Parathyroid adenoma (tissue), 2 donors: Measurements from ENCODE around the gene PHC1.

Experiments used
- H2AFZ ChIP-seq: fragments of 300-600 bp; sonication (generic); one replicate; pipeline ENCODE4 v1.7.0; 2017; ENCODE audit warnings: antibody characterized with exemption, mild to moderate bottlenecking
- H3K27ac ChIP-seq: fragments of 300-600 bp; sonication (generic); one replicate; pipeline ENCODE4 v1.7.0; 2017
- H3K27me3 ChIP-seq: fragments of 300-600 bp; sonication (generic); one replicate; pipeline ENCODE4 v1.7.0; 2017; ENCODE audit warnings: low read length; ENCODE audit not compliant: control insufficient read depth, insufficient read depth
- H3K36me3 ChIP-seq: fragments of 300-600 bp; sonication (generic); one replicate; pipeline ENCODE4 v1.7.0; 2017; ENCODE audit warnings: low read length; ENCODE audit not compliant: control insufficient read depth, insufficient read depth
- H3K4me1 ChIP-seq: fragments of 300-600 bp; sonication (generic); one replicate; pipeline ENCODE4 v1.7.0; 2017; ENCODE audit warnings: control low read depth
- H3K4me2 ChIP-seq: fragments of 300-600 bp; sonication (generic); one replicate; pipeline ENCODE4 v1.7.0; 2017; ENCODE audit warnings: low read length
- H3K4me3 ChIP-seq: fragments of 300-600 bp; sonication (generic); one replicate; pipeline ENCODE4 v1.7.0; 2017; ENCODE audit warnings: low read depth, low read length
- H3K79me2 ChIP-seq: fragments of 300-600 bp; sonication (generic); one replicate; pipeline ENCODE4 v1.7.0; 2017; ENCODE audit warnings: control low read depth
- H3K9ac ChIP-seq: fragments of 300-600 bp; sonication (generic); one replicate; pipeline ENCODE4 v1.7.0; 2017; ENCODE audit warnings: mild to moderate bottlenecking
- H3K9me3 ChIP-seq: fragments of 300-600 bp; sonication (generic); one replicate; pipeline ENCODE4 v1.7.0; 2017; ENCODE audit warnings: low read length; ENCODE audit not compliant: control insufficient read depth
- CTCF ChIP-seq: fragments of 300-600 bp; sonication (generic); IDR thresholded peaks from one replicate; pipeline ENCODE4 v1.7.0; 2017; ENCODE audit warnings: antibody characterized with exemption, mild to moderate bottlenecking
- donor health status: primary hyperparathyroidism.

Gene PHC1

GRCh38 chr12:8951744-8952143 is 37.4 kb downstream of the PHC1 start:
- Histone ChIP-seq H3K4me3 (no peak overlapping the region), H3K79me2 (peaks cover 6% of the 10 kb centered on the region), H3K27ac (no peak overlapping the region), H3K4me1 (no peaks in the 10 kb centered on the region), H3K9me3 (no peaks in the 10 kb centered on the region), H2AFZ (no peak overlapping the region), H3K9ac (no peak overlapping the region), H3K4me2 (no peak overlapping the region), H3K27me3 (no peaks in the 10 kb centered on the region), H3K36me3 (no peaks in the 10 kb centered on the region)
- no peak for TF ChIP-seq CTCF

DNA sequence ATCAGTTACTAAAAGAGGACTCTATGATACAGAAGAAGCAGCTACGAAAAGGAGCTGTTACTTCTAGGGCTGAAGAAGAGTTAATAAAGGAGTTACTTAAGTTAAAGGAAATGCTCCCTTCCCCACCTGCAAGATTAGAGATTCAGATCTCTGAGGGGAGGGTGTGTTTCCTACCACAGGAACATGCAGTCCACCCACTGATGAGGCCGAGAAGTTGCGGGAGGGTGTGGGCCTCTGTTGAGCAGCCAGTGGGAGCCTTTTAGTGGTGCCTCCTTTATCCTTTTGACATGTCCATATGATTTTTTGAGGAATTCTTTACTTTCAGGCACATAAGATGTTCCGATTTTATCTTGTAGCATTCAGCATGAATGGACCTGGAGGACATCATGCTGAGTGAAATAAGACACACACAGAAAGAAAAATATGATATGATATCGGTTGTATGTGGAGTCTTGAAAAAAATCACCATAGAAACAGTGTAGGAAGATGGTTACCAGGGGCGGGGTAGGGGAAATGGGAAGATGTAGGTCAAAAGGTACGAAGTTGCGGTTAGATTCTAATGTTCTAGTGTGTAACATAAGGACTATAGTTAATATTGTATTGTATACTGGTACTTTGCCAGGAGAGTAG is 39.6 kb downstream of the PHC1 start:
- no peak for TF ChIP-seq CTCF
- no peaks in the 10 kb centered on the region for H3K4me1 ChIP-seq
- H3K27ac ChIP-seq: no peak overlapping the region
- H3K4me2 ChIP-seq: no peak overlapping the region
- H2AFZ ChIP-seq: no peak overlapping the region
- no peak overlapping the region for H3K9ac ChIP-seq
- no peaks in the 10 kb centered on the region for H3K27me3 ChIP-seq
- no peaks in the 10 kb centered on the region for H3K9me3 ChIP-seq
- H3K79me2 ChIP-seq: peaks cover 4% of the 10 kb centered on the region
- no peaks in the 10 kb centered on the region for H3K36me3 ChIP-seq
- H3K4me3 ChIP-seq: no peak overlapping the region

DNA sequence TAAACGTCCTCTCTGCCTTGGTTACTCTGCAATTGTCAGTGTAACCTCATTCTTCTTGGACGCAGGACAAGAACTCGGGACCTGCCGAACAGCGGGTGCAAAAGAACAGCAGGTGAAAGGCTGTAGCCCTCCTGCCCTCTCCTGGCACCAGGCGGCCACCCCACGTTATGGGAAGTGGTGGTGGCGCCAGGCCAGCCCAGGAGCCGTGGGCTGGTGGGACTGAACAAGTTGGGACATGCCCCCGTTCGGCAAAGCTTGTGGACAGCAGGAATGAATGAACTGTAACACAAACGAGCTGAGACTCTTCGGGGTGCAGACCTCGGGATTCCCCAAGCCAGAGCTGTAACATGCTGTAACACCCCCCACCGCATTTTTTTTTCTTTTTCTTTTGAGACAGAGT is 41.8 kb downstream of the PHC1 start:
- no peak for TF ChIP-seq CTCF
- no peaks in the 10 kb centered on the region for H3K79me2 ChIP-seq
- no peaks in the 10 kb centered on the region for H3K27me3 ChIP-seq
- H3K4me1 ChIP-seq: no peaks in the 10 kb centered on the region
- H3K4me3 ChIP-seq: no peak overlapping the region
- no peak overlapping the region for H3K27ac ChIP-seq
- no peak overlapping the region for H3K9ac ChIP-seq
- H3K36me3 ChIP-seq: no peaks in the 10 kb centered on the region
- no peak overlapping the region for H3K4me2 ChIP-seq
- no peaks in the 10 kb centered on the region for H3K9me3 ChIP-seq
- no peak overlapping the region for H2AFZ ChIP-seq

DNA sequence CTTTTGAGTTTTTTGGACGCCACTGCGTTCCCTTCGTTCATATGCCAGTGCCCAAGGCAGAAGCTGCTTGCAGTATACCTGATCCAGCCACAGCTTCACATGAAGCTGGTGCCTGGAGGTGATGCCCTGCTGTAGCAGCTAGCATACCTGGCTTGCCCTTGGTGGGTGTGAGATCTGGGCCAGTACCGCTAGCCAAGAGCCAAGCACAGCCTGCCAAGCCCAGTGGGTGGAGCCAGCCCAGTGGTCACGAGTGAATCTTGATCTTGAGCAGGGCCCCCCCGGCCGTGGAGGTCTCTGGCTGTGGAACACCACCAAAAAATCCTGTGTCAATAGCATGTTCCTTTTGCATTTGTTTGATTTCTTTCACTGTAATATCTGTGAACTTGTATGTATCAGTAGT is 42.5 kb downstream of the PHC1 start:
- no peaks in the 10 kb centered on the region for H3K27me3 ChIP-seq
- H3K4me1 ChIP-seq: no peaks in the 10 kb centered on the region
- H3K4me3 ChIP-seq: no peak overlapping the region
- H2AFZ ChIP-seq: no peak overlapping the region
- H3K4me2 ChIP-seq: no peak overlapping the region
- no peaks in the 10 kb centered on the region for H3K79me2 ChIP-seq
- no peak overlapping the region for H3K9ac ChIP-seq
- TF ChIP-seq CTCF: no peak
- H3K9me3 ChIP-seq: no peaks in the 10 kb centered on the region
- no peak overlapping the region for H3K27ac ChIP-seq
- no peaks in the 10 kb centered on the region for H3K36me3 ChIP-seq

- TF ChIP-seq CTCF: no peak
- no peaks in the 10 kb centered on the region for H3K36me3 ChIP-seq
- no peak overlapping the region for H3K4me3 ChIP-seq
- no peak overlapping the region for H2AFZ ChIP-seq
- no peak overlapping the region for H3K4me2 ChIP-seq
- H3K9me3 ChIP-seq: no peaks in the 10 kb centered on the region
- H3K4me1 ChIP-seq: no peaks in the 10 kb centered on the region
- no peaks in the 10 kb centered on the region for H3K27me3 ChIP-seq
- H3K27ac ChIP-seq: no peak overlapping the region
- no peaks in the 10 kb centered on the region for H3K79me2 ChIP-seq
- no peak overlapping the region for H3K9ac ChIP-seq
Measured at GRCh38 chr12:8957561-8957960, 43.3 kb downstream of the PHC1 start.
